Adrenal gland (tissue), 12 donors: ENCODE results near the gene KLKB1. TPM values are rescaled to one million over a fixed set of nuclear protein-coding genes. Genes with fewer than 3 reads are reported as not detected.
"Not testable (repeated sequence)": the region's sequence is repeated elsewhere in the genome, so short reads cannot be mapped to it uniquely, and the experiment has no call there.

ENCODE experiments used
- DNase-seq, 7 donors: peaks; one replicate each; pipeline ENCODE4 v3.0.0-alpha.2; 2019 to 2020
- H3K27ac ChIP-seq, 5 donors: fragments of 200-600 bp; sonication (generic) in 4 of 5; 1 replicate in 3 of 5; 2 replicates in 2 of 5; pipeline versions ENCODE4 v1.5.1 to v1.8.0; 2016 to 2020; ENCODE audit warnings: mild to moderate bottlenecking in 1 of 5
- H3K27me3 ChIP-seq: fragments of 200-600 bp; 2 replicates; pipeline ENCODE4 v1.8.0; 2021
- H3K36me3 ChIP-seq, 2 donors: fragments of 200-600 bp; replicated peaks in 1 of 2; 1 replicate in 1 of 2; 2 replicates in 1 of 2; pipeline versions ENCODE4 v1.5.1 to v1.8.0; 2018 to 2022
- H3K4me1 ChIP-seq, 2 donors: fragments of 200-600 bp; replicated peaks in 1 of 2; 1 replicate in 1 of 2; 2 replicates in 1 of 2; pipeline versions ENCODE4 v1.5.1 to v1.8.0; 2018 to 2021
- H3K4me3 ChIP-seq, 4 donors: fragments of 200-600 bp; sonication (generic) in 3 of 4; one replicate each; pipeline ENCODE4 v1.5.1; 2016 to 2018
- H3K9me3 ChIP-seq, 3 donors: fragments of 200-600 bp; sonication (generic) in 1 of 3; replicated peaks in 1 of 3; 1 replicate in 2 of 3; 2 replicates in 1 of 3; pipeline versions ENCODE4 v1.5.1 to v1.8.0; 2016 to 2021
- CTCF ChIP-seq, 6 experiments: fragments of 450-650 bp in 4 of 6; fragments of 200-600 bp in 2 of 6; sonication (generic) in 1 of 6; IDR thresholded peaks; 1 replicate in 5 of 6; 2 replicates in 1 of 6; pipeline versions ENCODE4 v1.5.1 to v1.8.0; 2016 to 2021; ENCODE audit warnings: antibody characterized with exemption in 6 of 6, mild to moderate bottlenecking in 2 of 6, moderate library complexity in 1 of 6
- POLR2A ChIP-seq, 2 donors: fragments of 450-650 bp; IDR thresholded peaks; one replicate each; pipeline ENCODE4 v1.6.1; 2017; ENCODE audit warnings: antibody characterized with exemption in 2 of 2, mild to moderate bottlenecking in 2 of 2, moderate library complexity in 1 of 2
- WGBS, 4 donors: extraction: QIAGEN DNeasy Blood & Tissue Kit in 2 of 4; methylation state at CpG; one replicate each; pipeline versions ENCODE4 v1.1.5 to v1.1.7; 2013 to 2017; 5-methylcytosine and 5-hydroxymethylcytosine counted together
- intact Hi-C, 2 donors: fragments of 100-400 bp; cut with DNase I; formaldehyde crosslinking; loops; one replicate each; pipeline versions ENCODE4 v1.14.1 to v1.15.0; 2022 to 2023
- polyA plus RNA-seq, 3 donors: library from polyadenylated mRNA; stranded (reverse); fragments of 200-250 nt in 2 of 3; fragments of 350-450 nt in 1 of 3; fragmentation: Illumina TruSeq in 1 of 3; extraction: RNeasy Lipid Tissue Mini Kit (QIAGEN cat#74804) in 1 of 3; gene quantifications; one replicate each; pipeline ENCODE4 v1.2.3, GENCODE V29; 2013 to 2014
- total RNA-seq, 9 donors: library from RNA; depleted of rRNA in 4 of 9; stranded (reverse); fragments of >200 nt in 4 of 9; fragments of 120-200 nt in 1 of 9; fragmentation: NEBNext Ultra II Directional in 1 of 9; extraction: Animal tissue kit (Norgen Biotek cat#: 25700) in 1 of 9; gene quantifications; one replicate each; pipeline versions ENCODE4 v1.1.0 to v1.2.4, GENCODE V29; 2013 to 2023
- donor health status: healthy with polysubstance abuse.
- donor health status: Bipolar disorder and iron deficiency.
- donor health status: DM: yes; HTN: yes; CAD: no.
- donor health status: DM: no; HTN: no; CAD: no.
- donor health status: DM: no; HTN: no; CAD: no.
- donor health status: DM: yes; HTN: yes; CAD: no.

KLKB1 gene
- total and polyA plus RNA-seq, 12 donors, result 0.35 to 5.9 (median 0.80) TPM

DNA sequence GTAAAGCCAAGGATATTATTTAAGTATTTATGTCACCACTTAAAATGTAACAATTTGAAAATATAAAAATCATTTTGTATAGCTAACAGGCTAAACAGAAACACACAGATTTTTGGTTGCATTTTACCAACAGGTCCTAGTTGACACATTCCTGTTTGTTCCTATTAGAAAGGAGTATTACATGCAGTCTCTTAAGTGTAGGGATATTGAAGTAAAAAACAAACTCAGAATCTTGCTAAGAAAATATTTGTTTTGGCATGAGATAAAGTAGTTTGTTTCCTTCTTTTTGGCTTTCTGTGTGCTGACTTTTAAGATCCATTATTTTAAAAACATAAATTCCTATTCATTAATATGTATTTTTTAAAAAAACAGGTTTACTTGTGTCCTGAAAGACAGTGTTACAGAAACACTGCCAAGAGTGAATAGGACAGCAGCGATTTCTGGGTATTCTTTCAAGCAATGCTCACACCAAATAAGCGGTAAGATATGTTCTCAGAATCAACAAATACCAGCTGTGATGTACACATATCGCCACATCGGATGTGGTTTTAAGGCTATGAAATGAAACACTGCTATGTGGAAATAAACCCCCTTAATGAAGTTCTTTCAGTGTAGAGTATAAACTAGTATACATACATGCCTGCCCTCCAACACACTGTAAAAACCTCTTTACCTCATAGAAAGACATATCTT is 45.5 kb downstream of the KLKB1 start:
- Histone ChIP-seq H3K4me1 (no peaks in the 10 kb centered on the region), H3K27ac (no peak overlapping the region), H3K4me3 (no peak overlapping the region), H3K36me3 (no peaks in the 10 kb centered on the region), H3K27me3 (no peaks in the 10 kb centered on the region), H3K9me3 (no peaks in the 10 kb centered on the region)
- no peak for DNase-seq
- TF ChIP-seq CTCF (IDR thresholded peaks at IDR 0.05) (no peak), POLR2A (IDR thresholded peaks at IDR 0.05) (no peak)
- whole genome bisulfite sequencing, 4 donors, result 73 to 85% (median 81%) methylated on average over 4 of the region's 4 CpGs
- intact Hi-C loops, result no loop called here

- intact Hi-C loops, H3K36me3 ChIP-seq, H3K4me3 ChIP-seq, H3K27me3 ChIP-seq, DNase-seq, H3K27ac ChIP-seq, H3K4me1 ChIP-seq, H3K9me3 ChIP-seq: not testable (repeated sequence)
- 85 to 95% (median 86%) methylated on average over 5 of the region's 5 CpGs for WGBS, 4 donors
These were observed 46.1 kb downstream of the KLKB1 start for GRCh38 chr4:186273392-186273789.

- no peak for DNase-seq
- Histone ChIP-seq H3K9me3 (no peaks in the 10 kb centered on the region), H3K4me3 (no peak overlapping the region), H3K27ac (no peak overlapping the region), H3K4me1 (no peaks in the 10 kb centered on the region), H3K36me3 (no peaks in the 10 kb centered on the region), H3K27me3 (no peaks in the 10 kb centered on the region)
- WGBS, 4 donors, result 68 to 77% (median 76%) methylated on average over 5 of the region's 5 CpGs
- TF ChIP-seq CTCF (IDR thresholded peaks at IDR 0.05), result no peak
- no peak for TF ChIP-seq POLR2A (IDR thresholded peaks at IDR 0.05)
- intact Hi-C loops, result no loop called here
These were observed 56.0 kb downstream of the KLKB1 start for GRCh38 chr4:186283311-186283710.

- Histone ChIP-seq H3K9me3 (no peaks in the 10 kb centered on the region), H3K36me3 (no peaks in the 10 kb centered on the region), H3K27me3 (no peaks in the 10 kb centered on the region), H3K27ac (no peak overlapping the region), H3K4me1 (no peaks in the 10 kb centered on the region), H3K4me3 (no peak overlapping the region)
- WGBS, 4 donors, result 84 to 90% (median 86%) methylated on average over 12 of the region's 12 CpGs
- intact Hi-C loops, result no loop called here
- TF ChIP-seq POLR2A (IDR thresholded peaks at IDR 0.05) (no peak), CTCF (IDR thresholded peaks at IDR 0.05) (no peak)
- DNase-seq, result no peak
These were observed 57.8 kb downstream of the KLKB1 start for GRCh38 chr4:186285147-186285546.

- no peak for DNase-seq
- no peaks in the 10 kb centered on the region for H3K36me3 ChIP-seq
- H3K4me3 ChIP-seq, result no peak overlapping the region
- H3K27me3 ChIP-seq, result no peaks in the 10 kb centered on the region
- no peaks in the 10 kb centered on the region for H3K4me1 ChIP-seq
- WGBS, 4 donors, result 75 to 94% (median 86%) methylated on average over 3 of the region's 3 CpGs
- no peak overlapping the region for H3K27ac ChIP-seq
- intact Hi-C loops, result no loop called here
- no peaks in the 10 kb centered on the region for H3K9me3 ChIP-seq
- TF ChIP-seq CTCF (IDR thresholded peaks at IDR 0.05), result no peak
These were observed 59.3 kb downstream of the KLKB1 start for GRCh38 chr4:186286581-186286980.
